ENCODE results near the gene SCGB1A1. TPM values are rescaled to one million over a fixed set of nuclear protein-coding genes. Genes with fewer than 3 reads are reported as not detected.

Gene SCGB1A1
- total RNA-seq, 4 donors from 2014 or later = not detected

DNA sequence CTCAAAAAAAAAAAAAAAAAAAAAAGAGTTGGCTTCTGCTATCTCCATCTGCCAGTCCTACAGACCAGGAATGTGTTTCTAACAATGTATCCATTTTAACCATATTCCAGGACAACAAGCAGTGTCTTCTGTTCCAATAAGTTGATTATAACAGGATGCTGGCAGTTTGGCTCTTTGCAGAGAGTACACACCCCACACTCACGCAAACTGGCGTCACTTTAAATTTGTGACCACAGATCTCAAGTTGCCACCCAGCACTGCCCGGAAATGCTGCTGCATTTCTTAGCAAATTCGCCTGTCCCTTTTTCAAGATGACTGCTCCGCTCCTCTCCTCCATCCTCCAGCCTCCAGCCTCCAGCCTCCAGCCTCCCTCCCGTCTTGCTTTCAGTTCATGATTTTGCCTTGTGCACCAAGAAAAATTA lies 44.3 kb downstream of the SCGB1A1 start:
- 56 to 58% methylated on average over 6 of the region's 6 CpGs for WGBS, 2 donors
- Histone ChIP-seq H3K27ac (peak overlapping the region in 3 of 4 donors; percentile 68 to 83 (median 80)), H3K9me3 (no peaks in the 10 kb centered on the region), H3K27me3 (no peaks in the 10 kb centered on the region), H3K36me3 (no peaks in the 10 kb centered on the region), H3K4me1 (peaks cover 0 to 41% (median 18%) of the 10 kb centered on the region in 4 donors), H3K4me3 (no peak overlapping the region)
- DNase-seq (ENCODE audit: low spot score in 2 of 2) = no peak
- TF ChIP-seq, protein P1, sequence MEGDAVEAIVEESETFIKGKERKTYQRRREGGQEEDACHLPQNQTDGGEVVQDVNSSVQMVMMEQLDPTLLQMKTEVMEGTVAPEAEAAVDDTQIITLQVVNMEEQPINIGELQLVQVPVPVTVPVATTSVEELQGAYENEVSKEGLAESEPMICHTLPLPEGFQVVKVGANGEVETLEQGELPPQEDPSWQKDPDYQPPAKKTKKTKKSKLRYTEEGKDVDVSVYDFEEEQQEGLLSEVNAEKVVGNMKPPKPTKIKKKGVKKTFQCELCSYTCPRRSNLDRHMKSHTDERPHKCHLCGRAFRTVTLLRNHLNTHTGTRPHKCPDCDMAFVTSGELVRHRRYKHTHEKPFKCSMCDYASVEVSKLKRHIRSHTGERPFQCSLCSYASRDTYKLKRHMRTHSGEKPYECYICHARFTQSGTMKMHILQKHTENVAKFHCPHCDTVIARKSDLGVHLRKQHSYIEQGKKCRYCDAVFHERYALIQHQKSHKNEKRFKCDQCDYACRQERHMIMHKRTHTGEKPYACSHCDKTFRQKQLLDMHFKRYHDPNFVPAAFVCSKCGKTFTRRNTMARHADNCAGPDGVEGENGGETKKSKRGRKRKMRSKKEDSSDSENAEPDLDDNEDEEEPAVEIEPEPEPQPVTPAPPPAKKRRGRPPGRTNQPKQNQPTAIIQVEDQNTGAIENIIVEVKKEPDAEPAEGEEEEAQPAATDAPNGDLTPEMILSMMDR (IDR thresholded peaks at IDR 0.05) = no peak
- peak in 1 of 2 donors; percentile 34 for TF ChIP-seq POLR2A (IDR thresholded peaks at IDR 0.05)
- TF ChIP-seq EP300 (IDR thresholded peaks at IDR 0.05) = peak; percentile 16 to 51

DNA sequence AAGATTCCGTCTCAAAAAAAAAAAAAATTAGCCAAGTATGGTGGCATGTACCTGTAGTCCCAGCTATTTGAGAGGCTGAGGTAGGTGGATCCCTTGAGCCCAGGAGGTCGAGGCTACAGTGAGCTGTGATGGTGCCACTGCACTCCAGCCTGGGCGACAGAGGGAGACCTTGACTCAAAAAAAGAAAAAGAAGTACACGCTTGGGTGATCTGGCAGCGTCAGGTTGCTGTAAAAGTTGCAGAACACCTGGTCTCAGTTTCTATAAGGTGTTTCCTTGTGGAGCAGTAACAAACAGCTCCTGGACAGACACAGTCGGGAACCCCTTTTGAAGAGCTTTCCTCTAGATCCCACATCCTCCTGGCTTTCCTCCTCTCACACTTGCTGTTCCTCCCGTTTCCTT lies 45.8 kb downstream of the SCGB1A1 start:
- no peak for DNase-seq (ENCODE audit: low spot score in 2 of 2)
- peaks cover 0 to 26% (median 4%) of the 10 kb centered on the region in 4 donors for H3K4me1 ChIP-seq
- H3K36me3 ChIP-seq = no peaks in the 10 kb centered on the region
- H3K4me3 ChIP-seq = no peak overlapping the region
- no peaks in the 10 kb centered on the region for H3K9me3 ChIP-seq
- no peaks in the 10 kb centered on the region for H3K27me3 ChIP-seq
- 84 to 92% methylated on average over 7 of the region's 7 CpGs for WGBS, 2 donors
- H3K27ac ChIP-seq = peak overlapping the region in 1 of 4 donors; percentile 5
- TF ChIP-seq, protein P1 (IDR thresholded peaks at IDR 0.05) = no peak
- no peak for TF ChIP-seq EP300 (IDR thresholded peaks at IDR 0.05)

DNA sequence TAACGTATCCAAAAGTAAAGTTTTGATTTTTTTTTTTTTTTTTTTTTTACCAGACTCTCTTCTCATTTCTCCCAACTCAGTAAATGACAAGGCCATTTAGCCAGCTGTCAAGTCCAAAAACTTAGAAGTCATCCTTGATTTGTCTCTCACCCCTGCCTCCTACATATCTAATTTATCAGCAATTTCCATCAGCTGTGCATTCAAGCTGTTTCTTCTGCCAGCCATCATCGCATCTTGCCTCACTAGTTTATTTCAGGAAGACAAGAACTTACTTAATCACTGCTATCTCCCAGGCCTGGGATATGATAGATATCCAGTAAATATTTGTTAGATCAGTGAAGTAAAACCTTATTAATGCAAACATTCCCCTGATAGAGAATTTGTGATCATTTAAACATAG lies 47.6 kb downstream of the SCGB1A1 start:
- Histone ChIP-seq H3K4me1 (peaks cover 0 to 27% (median 4%) of the 10 kb centered on the region in 4 donors), H3K4me3 (no peak overlapping the region), H3K36me3 (no peaks in the 10 kb centered on the region), H3K9me3 (no peaks in the 10 kb centered on the region), H3K27ac (no peak overlapping the region), H3K27me3 (no peaks in the 10 kb centered on the region)
- no peak for DNase-seq (ENCODE audit: low spot score in 2 of 2)
- no peak for TF ChIP-seq POLR2A (IDR thresholded peaks at IDR 0.05)
- TF ChIP-seq, protein P1 (IDR thresholded peaks at IDR 0.05) = no peak
- TF ChIP-seq EP300 (IDR thresholded peaks at IDR 0.05) = no peak
- 89 to 93% methylated on average over 2 of the region's 2 CpGs for WGBS, 2 donors

DNA sequence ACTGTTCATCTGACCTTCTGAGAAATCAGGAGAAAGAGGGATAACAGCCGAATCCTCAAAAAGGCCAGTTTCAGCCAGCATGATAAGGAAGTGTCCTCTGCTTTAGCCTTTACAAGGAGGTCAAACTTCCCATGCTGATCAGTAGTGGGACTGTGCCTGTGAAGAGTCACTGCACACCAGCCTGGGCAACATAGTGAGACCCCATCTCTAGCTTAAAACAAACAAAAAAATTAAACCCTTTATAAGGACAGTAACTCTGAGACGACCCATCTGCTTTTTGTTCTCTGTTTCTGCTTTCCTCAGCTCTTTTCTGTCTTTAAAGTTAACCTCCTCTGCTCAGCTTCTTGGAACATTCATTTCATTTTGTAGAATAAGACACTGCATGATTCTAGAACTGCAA lies 49.7 kb downstream of the SCGB1A1 start:
- no peak for DNase-seq (ENCODE audit: low spot score in 2 of 2)
- Histone ChIP-seq H3K4me3 (no peak overlapping the region), H3K4me1 (peaks cover 0 to 19% (median 5%) of the 10 kb centered on the region in 4 donors), H3K36me3 (no peaks in the 10 kb centered on the region), H3K9me3 (no peaks in the 10 kb centered on the region), H3K27me3 (no peaks in the 10 kb centered on the region), H3K27ac (peak overlapping the region in 1 of 4 donors; percentile 33)
- TF ChIP-seq, protein P1 (IDR thresholded peaks at IDR 0.05) = no peak
- TF ChIP-seq POLR2A (IDR thresholded peaks at IDR 0.05) (no peak), EP300 (IDR thresholded peaks at IDR 0.05) (no peak)
- WGBS, 2 donors = 55 to 65% methylated on average over 2 of the region's 2 CpGs

DNA sequence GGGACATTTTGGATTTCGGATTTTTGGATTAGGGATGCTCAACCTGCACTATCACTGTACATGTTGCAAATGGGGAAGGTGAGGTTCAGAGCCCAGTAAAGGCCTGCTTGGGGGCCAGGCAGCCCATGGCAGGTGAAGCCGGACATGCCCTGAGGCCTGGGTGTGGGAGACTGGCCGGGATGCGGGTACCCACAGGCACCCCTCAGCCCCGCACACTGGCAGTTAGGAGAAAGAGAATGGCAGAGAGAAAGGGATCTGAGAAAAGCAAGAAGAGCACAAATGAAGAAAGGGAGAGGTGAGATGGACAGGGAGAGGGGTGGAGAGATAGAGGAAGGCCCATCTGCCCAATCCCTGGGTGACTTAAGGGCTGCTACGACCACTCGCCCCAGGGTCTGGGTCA lies 52.8 kb downstream of the SCGB1A1 start:
- WGBS, 2 donors = 97 to 98% methylated on average over 7 of the region's 7 CpGs
- no peaks in the 10 kb centered on the region for H3K27me3 ChIP-seq
- no peak overlapping the region for H3K4me3 ChIP-seq
- peaks cover 0 to 16% (median 5%) of the 10 kb centered on the region in 4 donors for H3K4me1 ChIP-seq
- peaks cover 0 to 5% (median 0%) of the 10 kb centered on the region in 3 donors for H3K36me3 ChIP-seq
- TF ChIP-seq, protein P1 (IDR thresholded peaks at IDR 0.05) = no peak
- no peak for TF ChIP-seq EP300 (IDR thresholded peaks at IDR 0.05)
- no peak for TF ChIP-seq POLR2A (IDR thresholded peaks at IDR 0.05)
- DNase-seq (ENCODE audit: low spot score in 2 of 2) = no peak
- no peaks in the 10 kb centered on the region for H3K9me3 ChIP-seq
- H3K27ac ChIP-seq = peak overlapping the region; percentile 14 to 90 (median 53)

Measured in tibial nerve (tissue), 4 donors.